ENCODE data around the gene NES.

Gene NES, protein sequence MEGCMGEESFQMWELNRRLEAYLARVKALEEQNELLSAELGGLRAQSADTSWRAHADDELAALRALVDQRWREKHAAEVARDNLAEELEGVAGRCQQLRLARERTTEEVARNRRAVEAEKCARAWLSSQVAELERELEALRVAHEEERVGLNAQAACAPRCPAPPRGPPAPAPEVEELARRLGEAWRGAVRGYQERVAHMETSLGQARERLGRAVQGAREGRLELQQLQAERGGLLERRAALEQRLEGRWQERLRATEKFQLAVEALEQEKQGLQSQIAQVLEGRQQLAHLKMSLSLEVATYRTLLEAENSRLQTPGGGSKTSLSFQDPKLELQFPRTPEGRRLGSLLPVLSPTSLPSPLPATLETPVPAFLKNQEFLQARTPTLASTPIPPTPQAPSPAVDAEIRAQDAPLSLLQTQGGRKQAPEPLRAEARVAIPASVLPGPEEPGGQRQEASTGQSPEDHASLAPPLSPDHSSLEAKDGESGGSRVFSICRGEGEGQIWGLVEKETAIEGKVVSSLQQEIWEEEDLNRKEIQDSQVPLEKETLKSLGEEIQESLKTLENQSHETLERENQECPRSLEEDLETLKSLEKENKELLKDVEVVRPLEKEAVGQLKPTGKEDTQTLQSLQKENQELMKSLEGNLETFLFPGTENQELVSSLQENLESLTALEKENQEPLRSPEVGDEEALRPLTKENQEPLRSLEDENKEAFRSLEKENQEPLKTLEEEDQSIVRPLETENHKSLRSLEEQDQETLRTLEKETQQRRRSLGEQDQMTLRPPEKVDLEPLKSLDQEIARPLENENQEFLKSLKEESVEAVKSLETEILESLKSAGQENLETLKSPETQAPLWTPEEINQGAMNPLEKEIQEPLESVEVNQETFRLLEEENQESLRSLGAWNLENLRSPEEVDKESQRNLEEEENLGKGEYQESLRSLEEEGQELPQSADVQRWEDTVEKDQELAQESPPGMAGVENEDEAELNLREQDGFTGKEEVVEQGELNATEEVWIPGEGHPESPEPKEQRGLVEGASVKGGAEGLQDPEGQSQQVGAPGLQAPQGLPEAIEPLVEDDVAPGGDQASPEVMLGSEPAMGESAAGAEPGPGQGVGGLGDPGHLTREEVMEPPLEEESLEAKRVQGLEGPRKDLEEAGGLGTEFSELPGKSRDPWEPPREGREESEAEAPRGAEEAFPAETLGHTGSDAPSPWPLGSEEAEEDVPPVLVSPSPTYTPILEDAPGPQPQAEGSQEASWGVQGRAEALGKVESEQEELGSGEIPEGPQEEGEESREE (N-terminal part only)

DNA sequence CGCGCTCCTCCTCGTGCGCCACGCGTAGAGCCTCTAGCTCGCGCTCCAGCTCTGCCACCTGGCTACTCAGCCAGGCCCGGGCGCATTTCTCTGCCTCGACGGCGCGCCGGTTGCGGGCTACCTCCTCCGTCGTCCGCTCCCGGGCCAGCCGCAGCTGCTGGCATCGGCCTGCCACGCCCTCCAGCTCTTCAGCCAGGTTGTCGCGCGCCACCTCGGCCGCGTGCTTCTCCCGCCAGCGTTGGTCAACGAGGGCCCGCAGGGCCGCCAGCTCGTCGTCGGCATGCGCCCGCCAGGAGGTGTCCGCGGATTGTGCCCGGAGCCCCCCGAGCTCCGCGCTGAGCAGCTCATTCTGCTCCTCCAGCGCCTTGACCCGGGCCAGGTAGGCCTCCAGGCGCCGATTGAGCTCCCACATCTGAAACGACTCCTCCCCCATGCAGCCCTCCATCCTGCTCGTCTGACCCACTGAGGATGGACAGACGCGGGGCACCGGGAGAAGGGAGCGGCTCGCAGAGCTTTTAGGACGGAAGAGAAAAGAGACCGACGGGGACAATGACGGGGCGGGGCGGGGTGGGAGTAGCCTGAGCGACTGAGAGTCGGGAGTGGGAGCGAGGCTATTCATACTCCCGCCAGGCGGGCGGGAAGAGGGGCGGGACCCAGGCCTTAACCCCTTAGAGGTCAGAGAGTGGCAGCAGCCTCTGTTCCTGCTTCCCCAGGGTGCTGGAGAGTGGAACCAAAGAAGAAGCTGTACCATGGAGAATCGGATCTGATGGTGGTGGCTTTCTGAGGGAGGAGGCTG, at the start of gene NES:
TSS of gene NES (minus strand) at position 588 of the 796 bp plus-strand sequence. CDS start at position 445, 143 bp downstream.
- peak; percentile 3 for DNase-seq

DNA sequence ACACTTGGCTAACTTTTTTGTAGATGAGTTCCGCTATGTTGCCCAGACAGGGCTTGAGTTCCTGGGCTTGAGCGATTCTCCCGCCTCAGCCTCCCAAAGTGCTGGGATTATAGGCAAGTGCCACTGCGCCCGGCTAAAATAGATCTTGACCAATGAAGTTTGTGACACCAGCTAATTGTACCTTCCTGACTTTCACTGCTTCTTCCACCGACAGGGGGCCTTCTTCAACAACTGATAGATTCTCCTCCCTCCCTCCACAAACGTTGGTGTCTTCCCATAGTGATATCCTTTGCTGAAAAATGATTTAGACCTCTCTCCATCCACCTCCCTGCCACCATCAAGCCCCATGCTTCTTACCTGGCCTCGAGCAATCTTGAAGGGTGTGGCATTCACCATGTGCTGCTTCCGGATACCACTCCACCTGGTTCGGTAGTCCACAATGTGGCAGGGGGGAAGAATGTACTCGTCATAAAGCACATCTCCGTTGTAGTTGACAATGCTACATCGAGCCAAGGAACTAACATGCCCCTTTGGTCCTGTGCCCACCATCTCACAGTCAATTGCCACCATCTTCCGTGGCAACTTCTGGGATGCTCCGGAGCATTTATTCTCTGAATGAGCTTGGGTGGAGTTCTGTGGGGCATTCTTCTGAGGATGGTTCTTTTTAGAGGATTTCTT, 49.5 kb upstream of the NES start:
- DNase-seq: peak; percentile 61

DNA sequence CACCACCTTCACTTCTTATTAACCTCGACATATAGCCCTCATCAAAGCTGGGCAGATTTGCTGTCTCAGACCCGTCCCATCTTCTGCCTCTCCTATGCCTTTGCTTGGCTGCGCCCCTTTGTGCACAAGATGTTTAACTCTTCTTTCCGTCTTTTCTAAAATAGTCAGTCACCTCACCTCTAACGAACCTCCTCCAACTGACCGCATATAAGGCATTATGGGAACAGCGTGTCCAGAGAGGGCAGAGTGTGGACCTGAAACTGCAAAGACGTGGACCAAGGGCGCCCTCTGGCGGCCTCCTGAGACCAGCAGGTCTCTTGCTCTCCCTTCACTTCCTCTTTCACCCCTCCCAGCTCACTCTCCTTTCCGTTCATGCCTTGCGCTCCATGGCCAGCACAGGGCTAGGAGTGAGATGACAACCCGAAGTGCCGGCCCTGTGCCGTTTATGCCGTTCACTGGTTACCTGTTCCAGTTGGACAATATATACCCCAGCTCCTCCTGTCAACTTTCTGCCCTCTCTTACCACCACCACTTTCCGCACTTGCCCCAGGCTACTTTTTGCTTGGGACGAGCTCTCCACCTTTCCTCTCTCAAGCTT, 48.6 kb upstream of the NES start:
- peak; percentile 84 for DNase-seq

DNA sequence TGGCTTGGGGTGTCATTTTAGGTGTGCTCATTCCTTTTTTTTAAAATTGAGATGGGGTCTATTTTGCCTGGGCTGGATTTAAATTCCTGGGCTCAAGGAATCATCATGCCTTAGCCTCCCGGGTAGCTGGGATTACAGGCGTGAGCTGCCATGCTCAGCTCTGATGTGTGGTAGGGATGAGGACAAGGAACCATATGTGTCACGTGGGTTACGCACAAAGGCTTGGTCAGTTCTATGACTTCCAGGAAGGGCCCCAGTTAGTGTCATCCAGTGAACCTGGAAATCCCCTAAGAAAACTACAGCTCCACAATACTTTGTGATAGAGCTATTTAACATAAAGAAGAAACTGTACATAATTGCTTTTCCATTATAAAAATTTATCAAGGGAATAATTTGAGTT, 44.3 kb upstream of the NES start:
- no peak for DNase-seq

DNA sequence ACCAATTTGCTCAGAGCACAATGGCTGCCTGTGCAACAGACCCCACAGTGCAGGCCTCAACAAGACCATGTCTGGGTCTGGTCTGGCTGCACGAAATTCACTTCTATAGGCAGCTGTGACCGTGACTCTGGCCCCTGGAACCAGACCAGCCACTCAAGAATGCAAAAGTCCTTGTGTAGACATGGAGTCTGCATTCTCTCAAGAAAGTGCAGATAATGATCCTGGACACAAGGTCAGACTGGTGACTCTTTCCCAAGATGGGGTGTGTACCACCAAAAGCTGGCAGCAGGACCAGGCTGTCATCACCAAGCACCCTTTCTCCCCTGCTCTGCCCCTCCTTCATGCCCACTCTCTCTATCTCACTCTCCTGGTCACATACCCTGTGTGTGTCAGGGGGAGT, 43.9 kb upstream of the NES start:
- no peak for DNase-seq

DNA sequence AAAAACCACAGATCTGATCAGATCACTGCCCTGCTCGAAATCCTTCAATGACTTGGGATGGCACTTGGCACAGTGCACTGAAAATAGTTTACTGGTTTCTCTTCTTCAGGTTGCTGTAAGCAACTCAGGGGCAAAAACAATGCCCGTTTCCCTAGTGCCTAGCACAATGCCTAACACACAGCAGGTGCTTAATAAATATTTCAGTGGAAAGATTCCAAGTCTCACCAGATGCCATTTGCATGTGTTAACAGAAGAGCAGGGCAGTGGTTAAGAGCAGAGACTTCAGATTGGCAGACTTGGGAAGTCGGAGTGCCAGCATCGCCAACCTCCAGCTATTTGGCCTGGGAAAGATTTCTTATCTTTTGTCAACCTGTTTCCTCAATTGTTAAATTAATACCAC, 40.1 kb upstream of the NES start:
- DNase-seq: no peak

DNA sequence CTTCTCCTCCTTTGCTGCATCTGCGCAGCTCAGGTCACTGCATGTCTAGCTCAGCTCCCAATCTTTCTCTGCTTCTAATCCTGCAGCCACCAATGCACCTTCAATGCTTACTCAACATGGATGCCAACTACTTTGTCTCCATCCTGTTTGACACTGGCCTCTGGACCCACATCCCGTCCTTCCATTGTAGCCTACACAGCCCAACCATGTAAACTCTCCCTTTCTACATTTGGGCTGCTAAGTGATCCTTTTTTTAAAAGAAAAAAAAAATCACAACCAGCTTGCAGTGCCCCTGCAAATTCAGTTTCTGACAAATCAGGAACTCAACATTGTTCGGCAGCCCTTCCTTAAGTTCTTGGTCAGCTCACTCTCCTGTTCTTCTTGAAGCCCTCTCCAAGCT, 37.6 kb upstream of the NES start:
- no peak for DNase-seq

DNA sequence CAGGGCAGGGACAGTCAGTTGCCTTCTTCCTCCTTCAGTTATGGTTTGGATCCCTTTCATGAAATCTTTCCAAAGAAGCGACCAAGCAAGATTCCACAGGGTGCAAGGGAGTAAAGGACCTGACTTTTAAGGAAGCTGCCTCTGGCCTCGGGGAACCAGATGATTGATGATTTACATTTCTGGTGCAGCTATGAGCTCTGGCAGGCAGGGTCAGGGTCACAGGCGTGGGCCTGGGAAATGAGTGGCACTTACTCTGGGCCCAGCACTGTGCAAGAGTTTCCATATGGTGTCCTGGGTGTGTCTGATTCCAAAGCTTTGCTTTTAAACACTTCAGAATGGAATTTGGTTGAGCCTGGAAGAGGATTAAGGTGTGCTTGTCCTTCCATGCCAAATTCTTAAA, 35.4 kb upstream of the NES start:
- DNase-seq: no peak

DNA sequence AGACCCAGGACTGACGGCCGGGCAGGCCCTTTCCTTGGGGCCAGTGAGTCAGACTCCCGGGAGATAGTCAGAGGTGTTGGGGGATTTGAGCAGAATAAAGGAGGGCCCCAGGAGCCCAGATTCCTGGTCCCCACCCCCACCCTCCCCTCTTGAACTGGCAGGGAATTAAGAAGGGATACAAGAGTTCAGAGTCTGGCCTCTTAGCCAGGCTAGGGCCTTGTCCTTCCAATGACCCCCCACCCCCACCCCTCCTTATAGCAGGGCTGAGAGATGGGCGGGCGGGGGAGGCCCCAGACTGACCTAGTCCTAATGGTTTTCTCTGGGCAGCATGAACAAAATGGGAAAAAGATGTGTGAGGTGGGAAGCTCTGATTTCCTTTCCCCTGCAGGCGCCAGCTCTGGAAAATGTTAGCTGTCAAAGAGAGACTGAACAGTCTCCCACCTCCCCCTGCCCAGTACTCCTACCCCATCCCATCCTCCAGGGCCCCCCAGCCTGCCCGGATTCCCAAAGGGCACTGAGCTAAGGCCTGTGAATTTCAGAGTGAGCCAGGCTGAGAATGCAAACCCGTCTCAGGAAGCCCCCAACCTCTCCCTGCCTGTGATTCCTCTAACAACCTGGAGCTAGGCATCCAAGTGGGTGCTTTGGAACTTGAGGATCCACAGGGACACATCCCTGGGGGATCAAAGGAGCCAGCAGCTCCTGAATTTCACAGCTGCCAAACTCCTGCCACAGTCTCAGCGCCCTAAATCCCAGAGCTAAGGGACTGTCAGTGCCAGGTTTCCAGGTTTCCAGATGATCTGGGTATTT, 34.0 kb upstream of the NES start:
- no peak for DNase-seq

DNA sequence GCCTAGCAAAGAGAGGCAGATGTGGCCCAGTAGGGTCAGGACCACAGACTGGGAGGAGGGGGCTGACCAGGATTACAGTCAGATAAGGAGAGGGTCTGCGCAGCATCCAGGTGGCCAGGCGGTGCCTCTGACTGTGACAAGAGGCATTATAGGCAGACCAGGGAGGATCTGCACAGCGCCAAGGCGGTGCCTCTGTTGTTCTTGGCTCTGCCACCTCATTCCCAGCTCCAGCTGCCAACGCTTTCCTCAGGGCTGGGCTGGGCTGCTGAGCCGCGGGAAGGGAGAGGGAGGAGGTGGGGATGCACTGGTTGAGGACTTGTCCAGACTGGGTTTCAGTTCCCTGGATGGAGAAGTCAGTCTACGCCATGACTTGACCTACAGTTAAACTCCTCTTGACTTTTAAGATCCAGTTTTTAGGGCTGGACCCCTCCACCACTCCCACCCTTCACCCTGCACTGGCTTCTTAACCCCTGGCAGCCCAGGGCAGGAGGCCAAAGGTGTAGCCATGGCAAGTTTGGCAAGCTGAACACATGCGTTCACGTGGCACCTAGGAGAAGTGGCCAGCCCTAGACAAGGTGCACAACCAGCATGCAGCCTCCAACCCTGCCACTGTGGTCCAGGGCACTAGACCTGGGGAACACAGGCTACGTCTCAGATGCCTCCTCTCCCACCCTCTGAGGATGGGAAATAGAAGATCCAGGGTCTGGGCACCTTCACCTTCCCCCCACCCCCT, 32.7 kb upstream of the NES start:
- no peak for DNase-seq

DNA sequence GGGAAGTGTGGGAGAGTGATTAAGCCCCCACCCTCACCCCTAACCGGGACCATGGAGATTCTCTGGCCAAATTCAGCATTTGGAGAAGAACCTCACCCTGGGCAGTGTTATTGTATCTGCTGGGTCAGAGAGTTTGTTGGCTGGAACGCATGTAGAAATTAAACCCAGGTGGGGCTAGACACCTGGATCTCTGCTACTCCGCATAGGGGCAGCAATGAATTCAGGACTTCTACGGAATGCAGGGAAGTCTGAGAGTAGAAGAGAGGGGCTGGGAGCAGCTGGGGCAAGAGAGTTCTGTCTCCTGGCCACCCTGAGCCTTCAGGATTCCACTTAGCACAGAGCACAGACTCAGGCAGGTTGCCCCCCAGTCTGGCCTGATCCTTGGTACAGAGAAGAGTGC, 31.8 kb upstream of the NES start:
- DNase-seq: no peak

DNA sequence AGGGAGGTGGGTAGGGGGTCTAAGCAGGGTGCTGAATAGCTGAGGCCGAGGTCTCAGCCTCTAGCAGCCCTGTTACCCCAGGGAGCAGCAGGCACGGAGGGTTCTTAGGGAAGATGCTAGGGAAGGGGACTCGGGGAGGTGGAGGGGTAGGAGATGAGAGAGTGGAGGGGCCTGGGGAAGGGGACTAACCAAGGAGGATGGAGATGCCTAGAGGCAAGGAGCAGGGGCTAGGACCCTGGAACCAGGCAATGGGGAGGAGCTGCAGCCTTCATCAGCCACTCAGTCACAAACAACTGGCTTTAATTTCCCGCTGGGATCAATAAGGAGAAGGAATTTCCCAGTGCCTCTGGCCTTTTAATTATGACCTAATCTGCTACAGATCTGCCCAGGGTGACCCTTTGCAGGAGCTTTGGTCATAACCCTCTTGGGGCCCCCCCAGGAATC, 31.0 kb upstream of the NES start:
- DNase-seq: no peak

DNA sequence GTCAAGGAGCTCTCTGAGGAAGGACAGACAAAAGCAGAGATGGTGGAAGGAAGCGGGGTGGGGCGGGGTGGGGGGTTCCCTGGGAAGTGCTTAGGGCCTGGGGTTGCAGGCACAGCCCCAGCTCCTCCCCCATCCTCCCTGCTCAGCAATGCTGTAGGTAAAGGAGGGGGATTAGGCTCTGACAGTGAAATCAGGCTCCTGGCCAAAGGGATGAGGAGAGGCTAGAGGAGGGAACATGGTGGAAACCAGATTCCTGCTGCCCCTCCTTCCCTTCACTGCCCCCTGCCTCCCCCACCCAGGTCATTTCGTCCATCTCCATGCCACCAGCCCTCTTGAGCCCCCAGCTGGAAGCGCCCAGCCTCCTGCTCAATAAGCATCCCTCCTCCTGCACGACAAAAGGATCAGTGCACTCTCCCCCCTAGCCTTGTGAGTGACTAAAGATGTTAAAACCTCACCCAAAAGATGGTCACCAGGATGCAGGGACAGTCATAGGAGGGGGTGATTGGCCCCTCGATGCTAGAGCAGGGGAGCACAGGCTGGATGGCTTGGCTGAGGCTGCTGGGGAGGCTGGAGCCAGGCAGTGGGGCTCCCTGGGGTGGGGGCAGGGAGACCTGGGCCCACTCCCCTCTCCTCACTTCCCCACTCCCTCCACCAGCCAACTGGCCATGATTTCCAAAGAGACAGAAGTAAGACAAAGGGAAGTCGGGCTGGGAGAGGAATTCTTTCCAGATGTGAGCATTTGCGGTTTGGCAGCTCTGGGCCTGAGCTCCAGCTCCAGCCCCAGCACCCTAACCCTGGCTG, 30.4 kb upstream of the NES start:
- no peak for DNase-seq

DNA sequence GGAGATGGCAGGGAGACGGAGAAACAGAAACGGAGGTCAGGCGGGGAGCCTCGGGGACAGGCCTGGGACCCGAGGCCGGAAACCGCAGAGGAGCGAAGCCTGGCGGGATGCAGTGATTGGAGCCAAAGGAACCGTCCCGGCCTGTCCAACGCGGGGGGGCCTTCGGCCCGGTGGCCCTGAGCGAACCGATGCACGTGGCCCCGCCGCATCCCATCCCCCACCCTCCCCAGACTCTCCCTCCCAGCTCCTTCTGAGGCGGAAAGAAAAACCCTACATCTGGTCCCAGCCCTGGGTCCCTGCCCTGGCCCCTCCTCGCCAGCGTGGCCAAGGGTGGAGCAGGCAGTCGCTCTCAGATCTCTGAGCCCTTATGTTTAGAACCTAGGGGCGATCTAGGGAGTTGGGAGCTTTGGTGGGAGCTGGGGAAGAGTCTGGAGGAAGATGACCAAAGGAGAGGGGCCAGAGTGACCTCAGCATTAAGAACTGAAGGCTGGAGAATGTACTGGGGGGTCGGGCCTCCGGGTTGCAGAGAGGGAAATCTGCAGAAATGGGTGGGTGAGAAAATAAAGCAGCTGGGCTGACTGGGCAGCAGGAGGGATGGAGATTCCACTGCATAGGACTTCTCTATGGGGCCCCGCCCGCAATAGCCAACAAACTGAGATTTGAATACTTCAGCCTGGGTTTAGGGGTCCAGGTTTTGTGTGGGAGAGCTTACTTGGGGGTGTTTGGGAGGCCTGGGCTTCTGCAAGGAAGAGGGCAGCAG, 29.6 kb upstream of the NES start:
- no peak for DNase-seq

DNA sequence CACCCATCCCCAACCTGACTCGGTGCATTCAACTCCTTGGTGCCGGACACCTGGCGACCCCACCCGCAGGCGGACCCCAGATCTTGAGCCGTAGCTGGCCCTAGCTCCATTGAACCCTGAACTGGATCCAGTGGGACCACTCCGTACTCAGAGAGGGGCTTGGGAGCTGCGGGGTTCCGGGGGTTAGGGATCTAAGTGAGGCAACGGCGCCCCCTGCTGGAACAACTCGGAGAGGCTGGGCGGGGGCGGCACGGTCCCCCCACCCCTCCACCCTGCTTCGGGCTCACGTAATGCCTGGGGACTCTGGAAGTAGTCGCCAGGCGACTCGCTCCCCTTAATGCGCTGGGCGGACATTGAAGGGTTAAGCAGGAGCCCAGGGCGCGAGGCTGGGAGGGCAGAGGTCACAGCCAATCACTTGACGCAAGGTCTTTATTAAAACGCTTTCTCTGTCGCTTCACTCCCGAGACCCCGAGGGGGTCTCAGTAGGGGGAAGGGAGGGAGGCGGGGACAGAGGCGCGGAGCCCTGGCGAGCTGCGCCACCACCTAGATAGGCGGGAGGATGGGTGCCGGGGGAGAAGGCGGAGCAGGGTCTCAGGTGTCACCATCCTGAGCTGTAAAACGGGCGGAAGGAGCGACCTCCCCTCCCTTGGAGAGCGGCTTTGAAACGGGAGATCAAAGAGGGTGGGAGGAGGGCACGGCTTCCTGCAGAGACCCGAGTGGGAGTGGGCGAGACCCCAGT, 28.9 kb upstream of the NES start:
- peak; percentile 28 for DNase-seq

DNA sequence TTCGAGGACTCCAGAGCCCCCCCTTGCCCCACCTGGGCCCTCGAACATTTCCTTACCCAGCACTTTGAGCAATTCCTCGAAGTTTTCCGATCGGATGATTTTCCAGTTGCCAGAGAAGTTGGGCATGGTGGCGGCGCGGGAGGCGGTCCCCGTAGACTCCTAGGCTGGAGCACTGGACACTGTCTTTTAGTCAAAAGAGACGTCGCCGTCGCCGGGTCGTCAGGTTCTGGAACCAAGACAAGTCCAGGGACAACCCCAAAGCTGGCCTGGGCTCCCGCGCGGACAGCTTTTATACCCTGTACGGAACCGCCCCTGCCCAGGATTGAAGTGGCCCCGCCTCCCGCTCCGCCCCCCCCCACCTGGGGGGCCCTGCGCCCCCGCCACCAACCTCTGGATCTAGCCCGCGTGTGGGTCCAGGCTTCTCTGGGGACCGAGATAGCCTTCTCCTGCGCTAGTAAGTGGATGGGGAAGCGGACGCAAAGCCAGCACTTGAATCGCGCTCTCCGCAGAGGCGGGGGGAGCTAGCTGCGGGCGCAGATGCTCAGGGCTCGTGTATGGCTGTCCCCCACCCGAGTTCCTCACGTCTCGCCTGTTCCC, 28.2 kb upstream of the NES start, which contains the start of gene CRABP2:
TSS of gene CRABP2 (minus strand) at position 263 of the 597 bp plus-strand sequence. CDS start at position 126, 137 bp downstream.
- no peak for DNase-seq

DNA sequence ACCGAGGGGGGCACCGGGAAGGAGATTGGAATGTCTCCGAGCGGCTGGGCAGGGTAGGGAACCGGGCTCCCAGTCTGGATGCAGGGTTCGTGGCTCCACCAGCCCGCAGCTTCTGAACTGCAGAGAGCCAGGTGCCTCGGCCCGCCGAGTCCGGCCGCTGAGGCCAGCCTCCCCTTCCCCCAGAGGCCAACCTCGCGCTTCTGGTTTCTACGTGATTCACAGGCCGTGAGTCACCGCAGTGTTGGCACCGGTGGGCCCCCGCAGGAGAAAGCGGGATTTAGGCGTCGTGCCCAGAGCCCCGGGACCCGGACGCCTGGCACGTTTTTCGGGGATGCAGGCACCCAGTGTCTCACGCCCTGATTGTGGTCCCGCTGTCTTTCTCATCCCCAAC, 27.7 kb upstream of the NES start:
- DNase-seq: no peak

Measured in NCI-H748 treated with DMSO at 0.1 percent for 48 hours (cell line).